Jurkat, Clone E6-1 (cell line): ENCODE measurements around the gene TCF3. TPM values are rescaled to one million over a fixed set of nuclear protein-coding genes. Genes with fewer than 3 reads are reported as not detected.
A peak's percentile ranks its signal among the peaks of the same experiment; 100 is the strongest.
"Not testable (repeated sequence)": the region's sequence is repeated elsewhere in the genome, so short reads cannot be mapped to it uniquely, and the experiment has no call there.

ENCODE experiments used
- DNase-seq: peaks from one replicate; pipeline ENCODE4 v3.0.0-alpha.2; 2011; ENCODE audit warnings: low read depth, low spot score
- H3K4me3 ChIP-seq: 2 replicates; pipeline ENCODE4 v1.5.1; 2011; ENCODE audit warnings: mild to moderate bottlenecking, low read length, control low read depth, moderate library complexity
- polyA plus RNA-seq: library from polyadenylated mRNA; unstranded; fragments of >200 nt; gene quantifications from one replicate; pipeline ENCODE4 v1.2.1, GENCODE V29; 2012; ENCODE audit warnings: missing spikeins; ENCODE audit not compliant: insufficient read length, insufficient read depth

Gene TCF3
- polyA plus RNA-seq = 247 TPM

- DNase-seq = peak; percentile 98
- peak within 1 kb of the TSS; percentile 81 for H3K4me3 ChIP-seq
These were observed at the start of gene TCF3 for GRCh38 chr19:1652471-1653299. TSS of gene TCF3 (minus strand) at chr19:1652615. CDS start at chr19:1650248, 2,367 bp downstream.

GRCh38 chr19:1700733-1701663 lies 48.6 kb upstream of the TCF3 start:
- no peak for DNase-seq
- no peak overlapping the region for H3K4me3 ChIP-seq

GRCh38 chr19:1699998-1700732 lies 47.8 kb upstream of the TCF3 start:
- no peak overlapping the region for H3K4me3 ChIP-seq
- DNase-seq = no peak

- H3K4me3 ChIP-seq = no peak overlapping the region
- no peak for DNase-seq
These were observed 47.0 kb upstream of the TCF3 start for GRCh38 chr19:1699386-1699785.

GRCh38 chr19:1698636-1699035 lies 46.2 kb upstream of the TCF3 start:
- no peak overlapping the region for H3K4me3 ChIP-seq
- DNase-seq = no peak

DNA sequence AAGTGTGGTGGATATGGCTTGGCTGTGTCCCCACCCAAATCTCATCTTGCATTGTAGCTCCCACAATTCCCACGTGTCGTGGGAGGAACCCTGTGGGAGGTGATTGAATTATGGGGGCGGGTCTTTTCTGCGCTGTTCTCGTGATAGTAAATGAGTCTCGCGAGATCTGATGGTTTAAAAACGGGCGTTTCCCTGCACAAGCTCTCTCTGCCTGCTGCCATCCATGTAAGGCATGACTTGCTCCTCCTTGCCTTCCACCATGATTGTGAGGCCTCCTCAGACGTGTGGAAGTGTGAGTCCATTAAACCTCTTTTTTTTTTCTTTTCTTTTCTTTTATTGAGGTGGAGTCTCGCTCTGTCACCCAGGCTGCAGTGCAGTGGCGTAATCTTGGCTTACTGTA lies 43.1 kb upstream of the TCF3 start:
- not testable (repeated sequence) for DNase-seq

DNA sequence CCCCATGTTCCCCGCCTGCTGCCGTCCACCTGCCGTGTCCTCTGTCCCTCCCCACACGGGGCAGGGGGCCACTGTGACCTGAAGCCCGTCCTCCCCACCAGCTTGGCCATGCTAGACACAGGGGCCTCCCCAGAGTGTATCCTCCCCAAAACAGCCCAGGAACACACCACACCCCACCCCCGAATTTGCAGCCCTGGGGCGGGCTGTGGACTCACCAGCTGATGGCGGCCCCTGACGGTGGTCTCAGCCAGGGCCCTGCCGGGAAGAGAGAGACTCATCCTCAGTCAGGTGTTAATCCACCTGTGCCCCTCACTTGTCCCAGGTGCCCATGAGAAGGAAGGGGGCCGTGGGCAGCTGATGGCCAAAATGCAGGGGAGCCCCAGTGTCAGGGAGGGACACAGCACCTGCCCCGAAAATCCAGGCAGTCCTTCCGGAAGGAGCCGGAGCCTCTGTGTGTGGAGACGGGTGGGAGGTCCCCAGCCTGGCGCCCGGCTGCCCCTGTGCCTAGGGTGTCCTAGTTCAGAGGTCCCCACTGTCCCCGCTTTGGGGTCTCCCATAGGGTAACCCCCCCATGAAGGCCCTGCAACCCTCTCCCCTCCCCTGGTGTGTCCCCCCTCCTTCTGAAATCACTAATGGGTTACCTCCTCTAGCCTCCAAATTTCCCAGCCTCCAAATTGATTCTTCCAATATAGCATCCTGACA lies 39.3 kb upstream of the TCF3 start:
- no peak overlapping the region for H3K4me3 ChIP-seq
- no peak for DNase-seq

More for the DNA sequence above, 43.1 kb upstream of the TCF3 start:
- H3K4me3 ChIP-seq = not testable (repeated sequence)

DNA sequence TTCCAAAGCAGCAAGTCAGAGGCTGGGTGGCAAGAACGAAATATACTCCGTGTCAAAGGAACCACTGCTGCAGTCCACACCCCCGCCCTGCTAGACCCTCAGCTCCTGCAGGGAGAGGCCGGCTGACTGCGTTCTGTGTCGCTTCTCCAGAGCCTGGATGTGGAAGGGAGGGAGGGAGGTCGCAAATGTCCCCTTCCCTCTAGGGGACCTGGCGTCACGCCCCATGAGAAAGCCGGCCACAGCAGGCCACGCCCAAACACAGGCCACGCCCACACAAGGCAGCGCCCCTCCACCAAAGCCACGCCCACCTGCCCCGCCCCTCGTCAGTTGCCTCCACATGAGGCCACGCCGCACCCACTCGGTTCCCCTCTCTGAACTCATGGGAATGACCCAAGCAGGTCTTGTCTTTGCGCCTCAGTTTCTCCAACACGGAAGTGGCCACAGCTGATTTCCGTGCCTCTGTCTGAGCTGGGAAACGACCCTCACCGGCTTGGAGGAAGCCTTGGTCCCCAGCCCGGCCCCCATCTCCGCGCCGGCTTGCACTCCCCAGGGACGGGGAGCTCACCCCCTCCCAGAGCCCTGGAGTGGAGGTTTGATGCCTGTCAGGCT lies 38.4 kb upstream of the TCF3 start:
- no peak overlapping the region for H3K4me3 ChIP-seq
- peak; percentile 42 for DNase-seq

DNA sequence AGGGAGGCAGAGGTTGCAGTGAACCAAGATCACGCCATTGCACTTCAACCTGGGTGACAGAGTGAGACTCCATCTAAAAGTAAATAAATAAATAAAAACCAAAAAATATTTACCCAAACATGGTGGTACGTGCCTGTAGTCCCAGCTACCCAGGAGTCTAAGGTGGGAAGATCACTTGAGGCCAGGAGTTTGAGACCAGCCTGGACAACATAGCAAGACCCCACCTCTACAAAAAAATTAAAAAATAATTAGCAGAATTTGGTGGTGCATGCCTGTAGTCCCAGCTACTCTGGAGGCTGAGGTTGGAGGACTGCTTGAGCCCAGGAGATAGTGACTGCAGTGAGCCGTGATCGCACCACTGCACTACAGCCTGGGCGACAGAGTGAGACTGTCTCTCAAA lies 33.4 kb upstream of the TCF3 start:
- DNase-seq, H3K4me3 ChIP-seq: not testable (repeated sequence)

DNA sequence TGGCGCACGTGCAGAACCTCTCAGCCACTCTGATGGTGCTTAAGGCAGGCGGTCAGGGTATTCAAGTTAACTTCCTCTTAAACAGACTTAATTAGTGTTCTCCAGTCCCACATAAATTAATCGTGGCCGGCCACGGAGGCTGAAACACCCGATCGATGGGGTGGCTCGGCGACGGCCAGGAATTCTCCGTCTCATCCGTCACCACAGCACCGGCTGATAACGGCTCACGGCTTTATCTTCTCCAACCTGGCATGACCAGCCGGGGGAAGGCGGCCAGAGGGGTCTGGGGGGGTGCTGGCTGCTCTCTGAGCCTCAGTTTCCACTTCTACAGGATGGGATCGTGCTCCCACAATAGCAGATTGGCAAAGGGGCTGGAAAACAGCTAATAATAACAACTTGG lies 32.6 kb upstream of the TCF3 start:
- no peak overlapping the region for H3K4me3 ChIP-seq
- DNase-seq = no peak

GRCh38 chr19:1684573-1684912 lies 32.1 kb upstream of the TCF3 start:
- no peak for DNase-seq
- H3K4me3 ChIP-seq = no peak overlapping the region

- H3K4me3 ChIP-seq = no peak overlapping the region
- DNase-seq = no peak
These were observed 31.6 kb upstream of the TCF3 start for GRCh38 chr19:1683869-1684572.

- no peak for DNase-seq
- H3K4me3 ChIP-seq = no peak overlapping the region
These were observed 28.6 kb upstream of the TCF3 start for GRCh38 chr19:1680976-1681375.

DNA sequence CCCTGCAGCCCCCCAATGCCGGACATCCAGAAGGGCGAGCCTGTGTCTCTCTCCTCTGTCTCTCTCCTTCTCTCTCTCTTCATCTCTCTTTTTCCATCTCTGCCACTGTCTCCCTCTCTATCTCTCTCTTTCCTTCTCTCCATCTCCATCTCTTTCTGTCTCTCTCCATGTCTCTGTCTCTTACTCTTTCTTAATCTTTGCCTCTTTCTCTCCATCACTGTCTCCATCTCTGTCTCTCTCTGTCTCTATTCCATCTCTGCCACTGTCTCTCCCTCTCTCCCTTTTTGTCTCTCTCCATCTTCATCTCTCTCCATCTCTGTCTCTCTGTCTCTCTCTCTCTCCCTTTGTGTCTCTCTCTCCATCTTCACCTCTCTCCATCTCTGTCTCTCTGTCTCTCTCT lies 25.7 kb upstream of the TCF3 start:
- DNase-seq = no peak
- no peak overlapping the region for H3K4me3 ChIP-seq

DNA sequence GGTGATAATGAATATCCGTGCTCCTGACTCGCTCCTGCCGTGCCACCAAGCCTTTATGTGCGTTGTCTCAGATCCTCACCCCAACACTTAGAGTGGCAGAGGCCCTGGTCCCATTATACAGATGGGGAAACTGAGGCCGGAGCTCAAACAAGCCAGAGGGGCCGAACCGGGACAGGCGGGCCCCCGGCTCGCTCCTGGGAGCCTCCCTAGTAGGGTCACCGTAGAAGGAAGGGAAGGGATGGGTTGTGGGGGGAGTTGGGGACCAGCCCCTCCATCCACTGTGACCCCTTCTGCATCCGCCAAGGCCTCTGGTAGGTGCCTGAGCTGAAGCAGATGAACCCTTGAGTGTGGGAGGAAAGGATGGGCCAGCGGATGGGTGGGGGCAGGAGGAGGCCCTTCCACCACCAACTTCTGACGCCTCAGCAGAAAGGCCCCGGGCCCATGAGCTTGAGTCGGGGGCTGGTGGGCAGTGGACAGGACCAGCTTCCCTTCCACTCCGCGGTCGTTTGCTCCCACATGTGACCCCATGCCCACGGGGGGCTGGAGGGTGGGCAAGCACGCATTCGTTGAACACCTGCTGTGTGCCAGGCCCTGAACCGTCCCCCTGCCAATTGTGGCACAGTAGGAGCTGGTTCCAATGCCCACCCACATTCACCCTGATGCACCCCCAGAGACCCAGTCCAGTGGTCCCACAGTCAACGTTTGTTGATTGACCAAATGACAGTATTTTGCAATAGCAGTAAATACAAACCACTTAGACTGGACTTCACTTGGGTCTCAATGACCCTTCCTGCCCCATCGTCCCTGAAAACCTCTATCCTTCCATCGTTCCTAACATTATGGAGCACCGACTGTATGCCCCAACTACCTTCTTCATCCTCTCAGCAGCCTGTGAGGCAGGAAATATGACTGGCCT lies 24.2 kb upstream of the TCF3 start:
- no peak overlapping the region for H3K4me3 ChIP-seq

DNA sequence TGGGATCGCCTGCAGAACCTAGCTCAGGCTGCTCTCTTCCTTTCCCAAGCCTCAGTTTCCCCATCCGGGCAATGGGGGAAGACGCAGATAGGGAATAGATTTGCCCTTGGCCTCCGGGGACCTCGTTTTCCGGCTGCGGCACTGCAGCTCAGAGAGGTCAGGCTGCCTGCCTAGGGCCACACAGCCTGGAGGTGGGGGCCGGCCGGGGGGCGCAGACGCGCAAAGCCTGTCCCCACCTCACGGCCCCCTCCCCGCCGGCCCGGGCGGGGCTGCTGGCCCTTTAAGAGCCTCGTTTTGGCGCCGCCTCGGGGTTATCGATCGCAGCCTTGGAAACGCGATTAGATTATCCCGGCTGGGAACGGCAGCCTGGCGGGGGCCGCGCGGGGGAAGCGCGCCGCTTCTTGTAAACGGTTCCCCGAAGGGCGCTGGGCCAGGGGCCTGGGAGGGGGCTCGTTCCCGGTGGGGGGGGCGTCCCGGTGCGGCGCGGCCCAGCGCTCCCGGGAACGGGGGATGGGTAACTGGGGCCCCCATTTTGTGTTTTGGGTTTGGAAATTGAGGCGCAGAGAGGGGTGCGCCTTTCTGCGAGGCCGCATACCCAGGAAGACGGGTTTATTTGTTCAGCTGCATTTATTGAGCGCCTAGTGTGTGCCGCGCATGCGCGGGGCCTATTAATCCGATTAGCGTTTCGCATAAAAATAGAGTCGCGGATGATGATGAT lies 23.4 kb upstream of the TCF3 start:
- H3K4me3 ChIP-seq = no peak overlapping the region; the same call in 1 of the 2 replicates
- DNase-seq = no peak

More for the DNA sequence above, 24.2 kb upstream of the TCF3 start:
- no peak for DNase-seq
